Karpas-422 (cell line): ENCODE measurements around the gene NFKB2. TPM values are rescaled to one million over a fixed set of nuclear protein-coding genes. Genes with fewer than 3 reads are reported as not detected.

Experiments used
- DNase-seq: peaks from one replicate; pipeline ENCODE4 v3.0.0-alpha.2; 2015
- H2AFZ ChIP-seq: fragments of 200-600 bp; sonication (generic); 2 replicates; pipeline ENCODE4 v1.6.1; 2014; ENCODE audit warnings: antibody characterized with exemption, low read length, mixed read lengths
- H3K27ac ChIP-seq: fragments of 200-600 bp; sonication (generic); 2 replicates; pipeline ENCODE4 v1.5.1; 2014; ENCODE audit warnings: mild to moderate bottlenecking, low read length, moderate library complexity
- H3K27me3 ChIP-seq: fragments of 200-600 bp; sonication (generic); 2 replicates; pipeline ENCODE4 v1.6.1; 2014; ENCODE audit warnings: low read length, mixed read lengths
- H3K36me3 ChIP-seq: fragments of 200-600 bp; sonication (generic); 2 replicates; pipeline ENCODE4 v1.6.1; 2014; ENCODE audit warnings: low read length, mixed read lengths; ENCODE audit not compliant: insufficient read depth
- H3K4me1 ChIP-seq: fragments of 200-600 bp; sonication (generic); 2 replicates; pipeline ENCODE4 v1.6.1; 2014; ENCODE audit warnings: mild to moderate bottlenecking, low read length, mixed read lengths
- H3K4me2 ChIP-seq: fragments of 200-600 bp; sonication (generic); 2 replicates; pipeline ENCODE4 v1.6.1; 2014; ENCODE audit warnings: low read length, low read depth, mild to moderate bottlenecking; ENCODE audit not compliant: poor library complexity, severe bottlenecking
- H3K4me3 ChIP-seq: fragments of 200-600 bp; sonication (generic); 2 replicates; pipeline ENCODE4 v1.5.1; 2014; ENCODE audit warnings: mild to moderate bottlenecking, antibody characterized with exemption, low read length, mixed read lengths
- H3K79me2 ChIP-seq: fragments of 200-600 bp; sonication (generic); 2 replicates; pipeline ENCODE4 v1.6.1; 2014; ENCODE audit warnings: mild to moderate bottlenecking, low read length, mixed read lengths
- H3K9ac ChIP-seq: fragments of 200-600 bp; sonication (generic); 2 replicates; pipeline ENCODE4 v1.6.0; 2014; ENCODE audit warnings: low read length
- H3K9me2 ChIP-seq: fragments of 200-600 bp; sonication (generic), shearing (Covaris generic); replicated peaks from 2 replicates; pipeline ENCODE4 v1.6.0; 2014; ENCODE audit warnings: mild to moderate bottlenecking, low read length, moderate library complexity; ENCODE audit not compliant: insufficient read depth
- H3K9me3 ChIP-seq: fragments of 300-700, 200-600 bp; sonication (generic); 2 replicates; pipeline ENCODE4 v1.6.1; 2014; ENCODE audit warnings: low read length, mixed read lengths
- H4K20me1 ChIP-seq: fragments of 200-600 bp; sonication (generic); 2 replicates; pipeline ENCODE4 v1.6.1; 2014; ENCODE audit warnings: mild to moderate bottlenecking, antibody characterized with exemption, low read length, low read depth; ENCODE audit not compliant: insufficient read depth
- total RNA-seq: library from RNA; depleted of rRNA; stranded (reverse); fragments of >200 nt; shearing (Covaris generic); gene quantifications from 2 replicates; pipeline ENCODE4 v1.2.3, GENCODE V29; 2014; ENCODE audit warnings: low replicate concordance

Gene NFKB2
- total RNA-seq, 1 experiment from 2014 or later, result 3.1 TPM

DNA sequence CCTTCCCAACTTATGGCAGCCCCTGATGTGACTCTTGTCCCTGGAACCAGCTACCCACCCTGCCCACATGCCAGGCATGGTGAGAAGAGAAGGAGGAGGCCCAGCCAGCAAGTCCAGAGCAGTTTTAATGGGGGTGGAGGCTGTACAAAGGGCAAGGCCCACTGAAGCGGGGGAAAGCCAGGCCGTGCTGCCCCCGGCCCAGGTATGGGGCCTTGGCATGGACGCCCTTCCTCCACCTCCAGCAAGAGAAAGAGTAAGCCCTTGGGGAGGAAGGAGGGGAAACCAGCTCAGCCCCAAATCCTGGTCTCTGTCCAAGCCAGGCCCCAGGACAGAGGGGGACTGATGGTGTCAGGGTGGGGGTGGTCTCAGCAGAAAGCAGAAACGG lies 7.0 kb downstream of the NFKB2 start:
- no peak overlapping the region for H2AFZ ChIP-seq
- no peak overlapping the region for H3K4me2 ChIP-seq
- H3K4me3 ChIP-seq, result no peak overlapping the region
- no peaks in the 10 kb centered on the region for H3K27me3 ChIP-seq
- H3K27ac ChIP-seq, result no peak overlapping the region
- no peaks in the 10 kb centered on the region for H3K9me3 ChIP-seq
- no peak overlapping the region for H3K9ac ChIP-seq
- H3K79me2 ChIP-seq, result no peaks in the 10 kb centered on the region
- H3K4me1 ChIP-seq, result peaks cover 4% of the 10 kb centered on the region
- H3K36me3 ChIP-seq, result no peaks in the 10 kb centered on the region
- H3K9me2 ChIP-seq, result no peaks in the 10 kb centered on the region
- H4K20me1 ChIP-seq, result no peaks in the 10 kb centered on the region
- no peak for DNase-seq

DNA sequence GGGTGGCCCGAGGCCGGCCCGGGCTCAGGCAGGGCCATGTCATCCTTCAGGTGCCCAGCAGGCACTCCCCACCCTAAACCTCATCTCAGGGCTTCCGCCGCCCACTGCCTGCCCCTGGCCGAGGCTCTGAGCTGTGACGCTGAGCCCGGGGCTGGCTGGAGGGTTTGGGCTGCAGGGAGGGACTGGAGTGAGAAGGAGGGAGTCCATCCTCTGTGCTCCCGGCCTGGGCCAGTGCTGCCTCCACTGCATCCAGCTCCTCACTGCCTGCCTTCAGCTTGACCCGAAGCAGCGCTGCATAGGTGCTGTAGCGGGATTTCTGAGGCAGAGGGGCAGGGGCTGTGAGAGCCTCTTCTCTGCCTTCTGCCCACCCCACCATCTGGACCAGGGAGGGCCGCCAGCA lies 7.6 kb downstream of the NFKB2 start:
- no peaks in the 10 kb centered on the region for H3K36me3 ChIP-seq
- H3K4me3 ChIP-seq, result no peak overlapping the region
- H3K9me3 ChIP-seq, result no peaks in the 10 kb centered on the region
- no peak overlapping the region for H3K27ac ChIP-seq
- no peak overlapping the region for H3K9ac ChIP-seq
- no peaks in the 10 kb centered on the region for H3K79me2 ChIP-seq
- H3K4me1 ChIP-seq, result peaks cover 4% of the 10 kb centered on the region
- no peaks in the 10 kb centered on the region for H3K27me3 ChIP-seq
- no peak overlapping the region for H3K4me2 ChIP-seq
- H2AFZ ChIP-seq, result no peak overlapping the region
- no peak for DNase-seq
- no peaks in the 10 kb centered on the region for H4K20me1 ChIP-seq
- no peaks in the 10 kb centered on the region for H3K9me2 ChIP-seq

DNA sequence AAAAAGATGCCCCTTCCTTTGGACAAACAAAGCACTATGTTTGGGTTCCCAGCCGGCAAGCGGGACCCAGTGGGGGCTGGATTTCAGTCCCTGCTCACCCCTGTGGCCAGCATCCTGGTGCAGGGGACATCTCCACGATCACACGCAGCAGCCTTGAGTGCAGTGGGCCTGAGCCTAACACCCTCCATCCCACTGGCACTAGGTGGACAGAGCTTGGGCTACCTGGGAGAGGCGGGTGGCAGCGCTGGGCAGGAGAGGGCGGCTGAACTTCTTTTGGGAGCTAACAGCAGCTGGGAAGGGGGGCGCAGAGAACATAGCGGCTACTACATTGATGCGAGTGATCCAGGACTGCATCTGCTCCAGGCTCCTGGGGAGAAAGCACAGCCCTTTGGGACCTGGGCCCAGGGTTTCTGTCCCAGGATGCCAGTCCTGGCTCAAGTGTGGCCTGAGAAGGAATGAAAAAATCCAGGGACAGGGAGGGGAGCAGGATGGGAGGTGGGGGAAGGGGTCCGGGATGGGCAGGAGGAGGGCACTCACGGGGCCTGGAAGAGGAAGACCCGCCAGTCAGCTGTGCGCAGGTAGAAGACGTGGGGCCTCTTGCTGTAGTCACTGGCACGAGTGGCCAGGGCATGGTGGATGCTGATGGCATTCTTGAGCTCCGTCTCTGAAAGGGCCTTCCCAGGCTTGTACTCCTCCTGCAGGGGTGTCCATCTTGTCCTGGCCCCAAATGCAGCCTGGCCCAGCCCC lies 9.0 kb downstream of the NFKB2 start:
- H3K9me3 ChIP-seq, result no peaks in the 10 kb centered on the region
- no peaks in the 10 kb centered on the region for H3K27me3 ChIP-seq
- no peaks in the 10 kb centered on the region for H3K36me3 ChIP-seq
- peaks cover 4% of the 10 kb centered on the region for H3K4me1 ChIP-seq
- no peaks in the 10 kb centered on the region for H3K79me2 ChIP-seq
- no peak overlapping the region for H2AFZ ChIP-seq
- no peaks in the 10 kb centered on the region for H4K20me1 ChIP-seq
- no peak overlapping the region for H3K4me3 ChIP-seq
- H3K27ac ChIP-seq, result no peak overlapping the region
- H3K9ac ChIP-seq, result no peak overlapping the region
- H3K4me2 ChIP-seq, result no peak overlapping the region
- H3K9me2 ChIP-seq, result no peaks in the 10 kb centered on the region
- DNase-seq, result no peak

DNA sequence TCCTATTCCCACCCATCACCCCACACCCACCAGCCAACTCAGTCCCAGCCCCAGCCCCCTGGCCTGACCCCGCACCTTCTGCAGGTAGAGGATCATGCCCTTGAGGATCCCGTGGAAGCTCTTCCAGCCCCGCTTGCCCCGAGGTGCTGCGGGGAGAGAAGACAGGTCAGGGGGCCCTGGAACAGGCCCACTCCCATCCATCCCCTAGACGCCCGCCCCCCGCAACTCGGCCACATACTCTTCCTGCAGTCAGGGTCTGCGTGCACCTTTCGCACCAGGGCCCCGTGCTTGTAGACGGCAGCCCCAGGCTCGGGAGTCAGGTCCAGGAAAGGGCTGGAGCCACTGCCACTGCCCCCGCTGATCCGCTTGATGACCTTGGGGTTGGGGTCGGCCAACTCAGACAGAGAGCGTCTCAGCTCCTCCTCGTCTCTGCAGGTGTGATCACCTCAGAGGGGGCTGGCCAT lies 9.6 kb downstream of the NFKB2 start:
- Histone ChIP-seq H3K9me2 (no peaks in the 10 kb centered on the region), H3K79me2 (no peaks in the 10 kb centered on the region), H3K9ac (no peak overlapping the region), H3K27me3 (no peaks in the 10 kb centered on the region), H3K4me2 (no peak overlapping the region), H3K27ac (no peak overlapping the region), H4K20me1 (no peaks in the 10 kb centered on the region), H3K36me3 (no peaks in the 10 kb centered on the region), H3K4me1 (no peaks in the 10 kb centered on the region), H2AFZ (no peak overlapping the region), H3K4me3 (no peak overlapping the region), H3K9me3 (no peaks in the 10 kb centered on the region)
- DNase-seq, result no peak

DNA sequence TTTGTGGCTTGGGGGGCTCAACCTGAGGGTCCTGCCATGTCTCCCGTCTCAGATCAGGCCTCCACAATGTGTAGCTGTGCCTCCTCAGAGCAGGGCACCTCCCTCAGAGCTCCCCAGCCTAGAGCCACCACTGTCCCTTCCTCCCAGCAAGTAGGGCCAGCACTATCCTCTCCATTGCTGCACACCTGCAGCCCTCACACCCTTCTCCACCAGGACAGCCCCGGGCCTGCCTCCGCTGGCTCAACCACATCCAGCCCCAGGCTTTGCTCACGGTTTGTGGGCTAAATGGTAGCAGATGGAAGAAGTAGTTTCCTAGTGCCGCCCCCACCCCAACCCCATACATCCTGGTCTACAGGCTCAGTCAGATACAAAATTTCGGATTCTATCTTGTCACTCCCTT lies 10.1 kb downstream of the NFKB2 start:
- Histone ChIP-seq H3K9ac (no peak overlapping the region), H4K20me1 (no peaks in the 10 kb centered on the region), H2AFZ (no peak overlapping the region), H3K36me3 (no peaks in the 10 kb centered on the region), H3K9me2 (no peaks in the 10 kb centered on the region), H3K9me3 (no peaks in the 10 kb centered on the region), H3K4me1 (no peaks in the 10 kb centered on the region), H3K4me3 (no peak overlapping the region), H3K27me3 (no peaks in the 10 kb centered on the region), H3K79me2 (no peaks in the 10 kb centered on the region), H3K27ac (no peak overlapping the region), H3K4me2 (no peak overlapping the region)
- no peak for DNase-seq

DNA sequence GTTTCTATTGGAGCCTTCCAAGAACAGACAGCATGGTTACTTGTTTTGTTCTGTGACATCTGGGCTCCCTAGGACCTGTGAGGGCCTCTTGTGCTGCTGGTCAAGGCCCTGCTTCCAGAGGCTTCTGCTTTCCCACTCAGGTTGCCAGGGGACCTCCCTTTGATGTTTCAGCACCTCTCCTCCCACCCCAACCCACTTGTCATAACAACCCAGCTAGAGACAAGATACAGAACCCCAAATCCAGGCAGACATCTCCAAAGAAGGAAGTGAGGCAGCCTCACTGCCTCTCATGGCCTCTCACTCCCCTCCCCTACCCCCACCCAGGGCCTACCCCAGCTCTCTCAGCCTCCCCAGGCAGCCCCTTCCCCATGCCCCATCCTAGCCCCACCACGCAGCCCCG lies 11.3 kb downstream of the NFKB2 start:
- no peaks in the 10 kb centered on the region for H3K9me2 ChIP-seq
- DNase-seq, result no peak
- H3K9me3 ChIP-seq, result no peaks in the 10 kb centered on the region
- no peaks in the 10 kb centered on the region for H3K27me3 ChIP-seq
- H4K20me1 ChIP-seq, result no peaks in the 10 kb centered on the region
- no peaks in the 10 kb centered on the region for H3K36me3 ChIP-seq
- no peak overlapping the region for H3K4me2 ChIP-seq
- no peak overlapping the region for H3K9ac ChIP-seq
- H3K79me2 ChIP-seq, result no peaks in the 10 kb centered on the region
- no peak overlapping the region for H2AFZ ChIP-seq
- H3K4me3 ChIP-seq, result no peak overlapping the region
- no peaks in the 10 kb centered on the region for H3K4me1 ChIP-seq
- no peak overlapping the region for H3K27ac ChIP-seq

GRCh38 chr10:102407425-102408130 lies 12.1 kb downstream of the NFKB2 start:
- no peaks in the 10 kb centered on the region for H3K79me2 ChIP-seq
- no peak overlapping the region for H3K9ac ChIP-seq
- H3K27ac ChIP-seq, result no peak overlapping the region
- no peak overlapping the region for H2AFZ ChIP-seq
- H3K9me3 ChIP-seq, result no peaks in the 10 kb centered on the region
- DNase-seq, result no peak
- no peaks in the 10 kb centered on the region for H3K36me3 ChIP-seq
- H4K20me1 ChIP-seq, result no peaks in the 10 kb centered on the region
- H3K27me3 ChIP-seq, result no peaks in the 10 kb centered on the region
- no peak overlapping the region for H3K4me3 ChIP-seq
- peaks cover under 1% of the 10 kb centered on the region; the same call in 1 of the 2 replicates for H3K4me1 ChIP-seq
- H3K9me2 ChIP-seq, result no peaks in the 10 kb centered on the region
- H3K4me2 ChIP-seq, result no peak overlapping the region

GRCh38 chr10:102408131-102408727 lies 12.7 kb downstream of the NFKB2 start:
- peak overlapping the region; percentile 53 for H3K4me2 ChIP-seq

More at GRCh38 chr10:102408131-102408727, 12.7 kb downstream of the NFKB2 start:
- Histone ChIP-seq H3K79me2 (no peaks in the 10 kb centered on the region), H3K4me1 (peaks cover 7% of the 10 kb centered on the region), H2AFZ (no peak overlapping the region), H3K36me3 (no peaks in the 10 kb centered on the region), H4K20me1 (no peaks in the 10 kb centered on the region), H3K9ac (no peak overlapping the region), H3K9me3 (no peaks in the 10 kb centered on the region), H3K27ac (no peak overlapping the region), H3K4me3 (peak overlapping the region; percentile 57; the same call in 1 of the 2 replicates), H3K9me2 (no peaks in the 10 kb centered on the region), H3K27me3 (no peaks in the 10 kb centered on the region)
- no peak for DNase-seq
